ENCODE data around the gene B4GAT1. TPM values are rescaled to one million over a fixed set of nuclear protein-coding genes. Genes with fewer than 3 reads are reported as not detected.
"Not testable (repeated sequence)": the region's sequence is repeated elsewhere in the genome, so short reads cannot be mapped to it uniquely, and the experiment has no call there.

The B4GAT1 gene
- total RNA-seq, 4 donors from 2014 or later = 39.7 to 62.0 (median 47.6) TPM

GRCh38 chr11:66362481-66363147, 15.2 kb upstream of the B4GAT1 start:
- Histone ChIP-seq H3K27me3 (no peaks in the 10 kb centered on the region), H3K36me3 (no peaks in the 10 kb centered on the region), H3K27ac (no peak overlapping the region), H3K9me3 (no peaks in the 10 kb centered on the region), H3K4me3 (no peak overlapping the region), H3K4me1 (no peaks in the 10 kb centered on the region)
- 75 to 92% methylated on average over 2 to 4 of the region's 9 CpGs for WGBS, 2 donors (ENCODE audit: low coverage in 1 of 2)
- ATAC-seq = no peak
- TF ChIP-seq POLR2A (IDR thresholded peaks at IDR 0.05) (no peak), EP300 (IDR thresholded peaks at IDR 0.05) (no peak), CTCF (IDR thresholded peaks at IDR 0.05) (no peak), POLR2AphosphoS5 (IDR thresholded peaks at IDR 0.05) (no peak)

- H3K9me3 ChIP-seq = no peaks in the 10 kb centered on the region
- no peaks in the 10 kb centered on the region for H3K4me1 ChIP-seq
- WGBS, 2 donors (ENCODE audit: low coverage in 1 of 2) = 88% methylated on average over 3 of the region's 6 CpGs; no CpG with 5 or more reads in 1 of the 2 donors
- no peaks in the 10 kb centered on the region for H3K27me3 ChIP-seq
- H3K4me3 ChIP-seq = no peak overlapping the region
- ATAC-seq = no peak
- H3K36me3 ChIP-seq = no peaks in the 10 kb centered on the region
- TF ChIP-seq POLR2AphosphoS5 (IDR thresholded peaks at IDR 0.05) (no peak), CTCF (IDR thresholded peaks at IDR 0.05) (no peak), EP300 (IDR thresholded peaks at IDR 0.05) (no peak), POLR2A (IDR thresholded peaks at IDR 0.05) (no peak)
- H3K27ac ChIP-seq = no peak overlapping the region
Measured at GRCh38 chr11:66361502-66361941, 14.1 kb upstream of the B4GAT1 start.

- Histone ChIP-seq H3K36me3 (no peaks in the 10 kb centered on the region), H3K27me3 (no peaks in the 10 kb centered on the region), H3K9me3 (no peaks in the 10 kb centered on the region), H3K4me1 (no peaks in the 10 kb centered on the region), H3K4me3 (no peak overlapping the region), H3K27ac (no peak overlapping the region)
- WGBS, 2 donors (ENCODE audit: low coverage in 1 of 2) = 84 to 100% methylated on average over 2 to 8 of the region's 15 CpGs
- TF ChIP-seq POLR2A (IDR thresholded peaks at IDR 0.05) (no peak), POLR2AphosphoS5 (IDR thresholded peaks at IDR 0.05) (no peak), EP300 (IDR thresholded peaks at IDR 0.05) (no peak), CTCF (IDR thresholded peaks at IDR 0.05) (no peak)
- no peak for ATAC-seq
Measured at GRCh38 chr11:66360406-66361073, 13.1 kb upstream of the B4GAT1 start.

- WGBS, 2 donors (ENCODE audit: low coverage in 1 of 2) = 40% methylated on average over 3 of the region's 3 CpGs; no CpG with 5 or more reads in 1 of the 2 donors
- Histone ChIP-seq H3K36me3 (no peaks in the 10 kb centered on the region), H3K4me1 (no peaks in the 10 kb centered on the region), H3K4me3 (no peak overlapping the region), H3K27me3 (no peaks in the 10 kb centered on the region), H3K9me3 (no peaks in the 10 kb centered on the region), H3K27ac (no peak overlapping the region)
- no peak for TF ChIP-seq CTCF (IDR thresholded peaks at IDR 0.05)
- no peak for TF ChIP-seq POLR2AphosphoS5 (IDR thresholded peaks at IDR 0.05)
- TF ChIP-seq POLR2A (IDR thresholded peaks at IDR 0.05) = no peak
- TF ChIP-seq EP300 (IDR thresholded peaks at IDR 0.05) = no peak
- no peak for ATAC-seq
Measured at GRCh38 chr11:66359662-66360087, 12.2 kb upstream of the B4GAT1 start.

GRCh38 chr11:66350560-66351235, 3.3 kb upstream of the B4GAT1 start:
- peaks cover 0 to 25% (median 13%) of the 10 kb centered on the region in 3 donors for H3K4me1 ChIP-seq
- not testable (repeated sequence) for H3K27me3 ChIP-seq, H3K9me3 ChIP-seq, H3K36me3 ChIP-seq, ATAC-seq, H3K4me3 ChIP-seq, H3K27ac ChIP-seq
- 91 to 100% methylated on average over 3 to 7 of the region's 8 CpGs for WGBS, 2 donors (ENCODE audit: low coverage in 1 of 2)

Data from gastroesophageal sphincter (tissue), 4 donors.